C4-2B (cell line): Measurements from ENCODE around the gene HBP1.

Source experiments
- CTCF ChIP-seq: fragments of 450-650 bp; conservative IDR thresholded peaks from 2 replicates; pipeline ENCODE4 v1.5.1; 2017; ENCODE audit warnings: mild to moderate bottlenecking
- ZFX ChIP-seq: fragments of 450-650 bp; IDR thresholded peaks from 2 replicates; pipeline ENCODE4 v1.6.1; 2017

- no peak for TF ChIP-seq CTCF
- no peak for TF ChIP-seq ZFX
Observed at GRCh38 chr7:107248551-107249316, 79.9 kb downstream of the HBP1 start.
